PC-3 (cell line): Measurements from ENCODE around the gene NR4A3.

Experiments used
- EZH2phosphoT487 ChIP-seq: fragments of 300-600 bp; sonication (generic); IDR thresholded peaks from 2 replicates; pipeline ENCODE4 v1.6.1; 2018; ENCODE audit warnings: mild to moderate bottlenecking, antibody characterized with exemption, low read length, borderline replicate concordance
- TF ChIP-seq, protein P1 (sequence below): fragments of 300-600 bp; sonication (generic); conservative IDR thresholded peaks from 2 replicates; pipeline ENCODE4 v1.5.1; 2017; ENCODE audit warnings: antibody characterized with exemption, low read depth, mild to moderate bottlenecking, low read length

DNA sequence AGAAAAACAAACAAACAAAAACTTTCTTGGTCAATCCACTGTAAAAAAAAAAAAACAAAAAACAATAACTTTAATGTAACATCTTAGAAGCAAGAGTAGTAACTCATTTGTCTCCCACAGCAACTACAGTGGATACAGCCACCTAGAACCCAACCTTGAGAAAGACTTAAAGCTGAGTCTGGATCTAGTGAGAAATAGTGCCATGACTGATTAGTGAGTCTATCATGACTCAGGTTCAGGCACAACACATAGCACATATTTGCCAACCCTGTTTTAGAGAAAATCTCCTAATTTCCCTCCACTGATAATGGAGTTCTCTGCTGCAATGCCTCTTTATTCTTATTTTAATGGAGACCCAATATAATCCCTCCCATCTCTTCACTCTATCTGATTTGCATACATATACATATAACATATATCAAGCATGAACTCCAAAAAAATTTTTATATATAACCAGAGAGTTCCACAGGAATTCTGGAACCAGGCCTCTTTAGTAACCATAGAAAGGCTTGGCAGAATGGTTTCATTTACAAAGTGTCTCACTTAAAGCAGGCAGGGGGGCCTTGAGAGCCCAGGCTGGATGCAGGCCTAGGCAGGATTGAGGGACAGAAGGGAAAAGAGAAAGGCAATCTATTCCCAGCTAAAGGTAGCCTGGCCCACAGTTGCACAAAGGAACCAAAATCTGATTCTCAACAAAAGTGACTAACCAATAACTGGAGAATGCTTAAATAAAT lies 11.9 kb upstream of the NR4A3 start:
- TF ChIP-seq, protein P1, sequence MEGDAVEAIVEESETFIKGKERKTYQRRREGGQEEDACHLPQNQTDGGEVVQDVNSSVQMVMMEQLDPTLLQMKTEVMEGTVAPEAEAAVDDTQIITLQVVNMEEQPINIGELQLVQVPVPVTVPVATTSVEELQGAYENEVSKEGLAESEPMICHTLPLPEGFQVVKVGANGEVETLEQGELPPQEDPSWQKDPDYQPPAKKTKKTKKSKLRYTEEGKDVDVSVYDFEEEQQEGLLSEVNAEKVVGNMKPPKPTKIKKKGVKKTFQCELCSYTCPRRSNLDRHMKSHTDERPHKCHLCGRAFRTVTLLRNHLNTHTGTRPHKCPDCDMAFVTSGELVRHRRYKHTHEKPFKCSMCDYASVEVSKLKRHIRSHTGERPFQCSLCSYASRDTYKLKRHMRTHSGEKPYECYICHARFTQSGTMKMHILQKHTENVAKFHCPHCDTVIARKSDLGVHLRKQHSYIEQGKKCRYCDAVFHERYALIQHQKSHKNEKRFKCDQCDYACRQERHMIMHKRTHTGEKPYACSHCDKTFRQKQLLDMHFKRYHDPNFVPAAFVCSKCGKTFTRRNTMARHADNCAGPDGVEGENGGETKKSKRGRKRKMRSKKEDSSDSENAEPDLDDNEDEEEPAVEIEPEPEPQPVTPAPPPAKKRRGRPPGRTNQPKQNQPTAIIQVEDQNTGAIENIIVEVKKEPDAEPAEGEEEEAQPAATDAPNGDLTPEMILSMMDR = no peak
- TF ChIP-seq EZH2phosphoT487 = no peak
